ENCODE results near the gene THEM4.

The THEM4 gene

DNA sequence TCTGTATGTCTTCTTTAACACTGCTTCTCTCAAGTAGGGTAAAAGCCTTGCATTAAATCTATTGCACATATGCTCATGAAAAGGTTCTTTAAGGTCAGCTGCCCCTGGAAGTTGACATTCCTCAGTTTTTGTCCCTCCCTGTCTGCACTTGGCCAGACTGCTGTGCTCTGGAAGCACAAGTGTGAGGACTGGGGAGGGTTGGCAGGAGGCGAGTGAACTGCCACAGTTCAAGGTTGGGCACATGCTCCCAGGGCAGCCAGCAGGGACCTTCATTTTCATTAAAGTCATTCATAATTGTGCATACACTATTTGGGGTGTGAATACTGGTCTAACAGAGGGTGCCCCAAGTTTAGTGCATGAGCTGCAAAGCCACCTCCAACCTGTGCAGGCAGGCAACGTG lies 44.9 kb downstream of the THEM4 start:
- no peak for DNase-seq (ENCODE audit: low read depth)
- TF ChIP-seq CTCF (IDR thresholded peaks at IDR 0.05; ENCODE audit: low read length, missing control alignments) = no peak
- H3K4me3 ChIP-seq (replicated peaks; ENCODE audit: low read depth, low read length) = no peak overlapping the region

DNA sequence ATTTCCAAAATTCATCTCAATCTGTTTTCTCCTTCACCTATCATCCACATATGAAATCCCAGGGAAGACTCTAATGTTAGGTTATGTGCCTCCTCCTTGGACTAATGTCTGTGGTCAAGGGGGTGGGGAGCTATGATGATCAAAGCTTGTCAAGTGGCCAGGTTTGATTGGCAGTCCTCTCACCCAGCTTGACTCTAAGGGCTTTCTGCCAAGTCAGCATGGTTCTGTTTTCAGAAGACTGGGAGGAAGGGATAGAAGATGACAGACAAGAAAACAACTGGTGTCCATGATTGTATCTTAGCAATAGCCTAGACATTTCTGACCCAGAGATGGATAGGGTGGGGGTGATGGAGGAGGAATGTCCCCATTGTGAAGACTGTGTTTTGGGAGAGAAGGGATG lies 46.7 kb downstream of the THEM4 start:
- TF ChIP-seq CTCF (IDR thresholded peaks at IDR 0.05; ENCODE audit: low read length, missing control alignments) = no peak
- H3K4me3 ChIP-seq (replicated peaks; ENCODE audit: low read depth, low read length) = no peak overlapping the region
- DNase-seq (ENCODE audit: low read depth) = no peak

DNA sequence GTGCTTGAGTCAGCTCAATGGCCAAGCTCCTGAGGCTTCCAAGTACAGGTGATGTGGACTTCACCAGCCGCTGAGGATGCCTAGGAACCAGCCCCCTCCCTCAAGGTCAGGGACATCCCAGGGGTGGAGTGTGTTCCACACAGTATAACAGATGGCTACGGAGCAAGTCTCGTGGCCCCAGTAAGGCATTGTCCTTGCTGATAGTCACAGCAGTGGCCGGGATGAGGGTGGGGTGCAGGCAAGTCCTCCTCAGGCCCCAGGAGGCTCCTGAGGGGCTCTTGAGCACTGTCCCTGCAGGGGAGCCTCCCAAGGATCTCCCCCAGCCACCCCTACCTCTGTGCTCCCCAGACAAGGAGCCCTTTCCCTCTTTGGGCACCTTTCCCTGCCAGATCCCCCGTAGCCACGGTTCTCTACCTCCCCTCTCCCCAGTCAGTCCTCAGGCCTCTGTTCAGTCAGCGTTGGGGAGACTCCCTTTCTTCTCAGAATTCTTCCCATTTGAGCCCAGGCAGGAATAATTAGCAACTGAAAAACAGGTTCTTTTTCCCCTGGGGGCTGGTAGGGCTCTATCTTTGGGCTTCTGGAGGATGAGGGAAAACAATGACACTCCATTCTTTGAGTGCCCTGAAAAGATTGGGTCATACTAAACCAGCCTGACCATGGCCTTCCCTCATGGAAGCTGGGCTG lies 48.7 kb downstream of the THEM4 start:
- TF ChIP-seq CTCF (IDR thresholded peaks at IDR 0.05; ENCODE audit: low read length, missing control alignments) = no peak
- H3K4me3 ChIP-seq (replicated peaks; ENCODE audit: low read depth, low read length) = no peak overlapping the region
- DNase-seq (ENCODE audit: low read depth) = no peak

DNA sequence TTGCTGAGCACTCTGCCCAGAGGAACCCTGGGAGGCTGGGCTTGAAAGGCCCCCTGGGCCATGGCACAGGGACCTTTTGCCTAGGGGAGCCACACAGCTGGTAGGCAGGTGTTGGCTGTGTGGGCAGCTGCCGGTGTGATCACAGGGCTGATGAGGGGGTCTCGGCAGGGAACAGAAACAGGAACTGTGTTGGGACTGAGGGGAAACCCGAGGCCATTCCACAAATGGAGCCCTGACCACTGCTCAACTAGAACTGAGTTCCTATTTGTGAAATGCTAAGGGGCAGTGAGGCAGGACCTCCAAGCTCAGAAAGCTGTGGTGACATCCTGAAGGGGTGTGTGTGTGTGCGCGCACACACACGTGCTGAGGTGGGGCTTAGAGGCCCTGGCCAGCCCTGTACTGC lies 49.4 kb downstream of the THEM4 start:
- no peak for DNase-seq (ENCODE audit: low read depth)
- no peak overlapping the region for H3K4me3 ChIP-seq (replicated peaks; ENCODE audit: low read depth, low read length)
- no peak for TF ChIP-seq CTCF (IDR thresholded peaks at IDR 0.05; ENCODE audit: low read length, missing control alignments)

DNA sequence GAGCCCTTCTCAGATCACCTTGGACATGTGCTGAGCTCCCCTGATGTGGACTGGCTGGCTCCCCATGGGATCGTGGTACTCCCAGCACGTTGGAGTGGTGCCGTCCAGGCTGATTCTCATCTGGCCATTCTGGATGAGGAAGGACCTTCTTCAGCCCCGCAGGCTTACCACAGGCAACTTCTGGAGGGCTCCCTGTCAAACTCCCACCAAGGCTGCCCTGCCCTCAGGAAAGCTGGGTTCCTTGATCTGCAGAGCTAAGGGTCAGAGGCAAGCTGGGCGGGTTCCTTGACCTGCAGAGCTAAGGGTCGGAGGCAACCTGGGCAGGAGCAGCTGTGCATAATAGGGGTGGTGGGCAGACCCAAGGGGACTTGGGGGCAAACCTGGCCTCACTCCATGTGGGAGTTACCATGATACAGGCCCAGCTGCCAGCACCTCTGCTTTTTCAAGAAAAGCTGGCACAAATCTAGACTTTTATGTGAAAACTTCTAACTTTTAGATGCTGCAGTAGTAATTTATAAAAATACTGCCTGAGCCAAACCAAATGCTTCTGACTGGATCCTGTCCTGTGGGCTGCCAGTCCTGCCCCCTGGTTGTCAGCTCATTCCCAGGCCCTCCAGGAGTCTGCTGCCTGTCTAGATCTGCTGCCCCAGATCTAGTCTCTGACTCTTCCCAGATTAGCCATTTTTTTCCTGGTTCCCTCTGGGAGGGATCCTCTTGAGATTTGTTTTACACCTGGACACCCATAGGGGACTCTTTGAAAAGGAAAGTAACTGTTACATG lies 50.2 kb downstream of the THEM4 start:
- H3K4me3 ChIP-seq (replicated peaks; ENCODE audit: low read depth, low read length) = no peak overlapping the region
- TF ChIP-seq CTCF (IDR thresholded peaks at IDR 0.05; ENCODE audit: low read length, missing control alignments) = no peak
- DNase-seq (ENCODE audit: low read depth) = no peak

GRCh38 chr1:151858030-151858746 lies 51.1 kb downstream of the THEM4 start:
- TF ChIP-seq CTCF (IDR thresholded peaks at IDR 0.05; ENCODE audit: low read length, missing control alignments) = no peak
- DNase-seq (ENCODE audit: low read depth) = peak; percentile 43
- H3K4me3 ChIP-seq (replicated peaks; ENCODE audit: low read depth, low read length) = no peak overlapping the region

Measured in fibroblast of pulmonary artery (primary cell).